A172 (cell line): ENCODE data around the gene RPA3. TPM values are rescaled to one million over a fixed set of nuclear protein-coding genes. Genes with fewer than 3 reads are reported as not detected.

Experiments
- DNase-seq: peaks from one replicate; pipeline ENCODE4 v3.0.0-alpha.2; 2015; ENCODE audit warnings: low spot score
- total RNA-seq: library from RNA; depleted of rRNA; stranded (reverse); fragments of >200 nt; shearing (Covaris generic); gene quantifications from 2 replicates; pipeline ENCODE4 v1.2.3, GENCODE V29; 2014; rRNA removed

Gene RPA3
- total RNA-seq, result 89.1 and 98.9 TPM in 2 replicates

GRCh38 chr7:7718492-7718891 is at the start of gene RPA3:
RPA3 (minus strand) TSS chr7:7718607; CDS start chr7:7640418, 78,189 bp downstream.
- DNase-seq, result no peak

GRCh38 chr7:7766671-7767070 is 48.3 kb upstream of the RPA3 start:
- no peak for DNase-seq

GRCh38 chr7:7765422-7765821 is 47.0 kb upstream of the RPA3 start:
- DNase-seq, result no peak

GRCh38 chr7:7764520-7765396 is 46.4 kb upstream of the RPA3 start:
- DNase-seq, result no peak

GRCh38 chr7:7761974-7762779 is 43.8 kb upstream of the RPA3 start:
- peak; percentile 54 for DNase-seq

GRCh38 chr7:7761340-7761973 is 43.0 kb upstream of the RPA3 start:
- DNase-seq, result peak; percentile 74

GRCh38 chr7:7757576-7757975 is 39.2 kb upstream of the RPA3 start:
- no peak for DNase-seq

GRCh38 chr7:7756577-7756976 is 38.2 kb upstream of the RPA3 start:
- no peak for DNase-seq

GRCh38 chr7:7751243-7752092 is 33.1 kb upstream of the RPA3 start:
- no peak for DNase-seq

GRCh38 chr7:7750571-7751242 is 32.3 kb upstream of the RPA3 start:
- no peak for DNase-seq

GRCh38 chr7:7746458-7746857 is 28.1 kb upstream of the RPA3 start:
- DNase-seq, result no peak

GRCh38 chr7:7745966-7746365 is 27.6 kb upstream of the RPA3 start:
- no peak for DNase-seq

- no peak for DNase-seq
Measured at GRCh38 chr7:7745258-7745657, 26.9 kb upstream of the RPA3 start.

- no peak for DNase-seq
Measured at GRCh38 chr7:7742223-7742622, 23.8 kb upstream of the RPA3 start.

- no peak for DNase-seq
Measured at GRCh38 chr7:7740037-7740355, 21.6 kb upstream of the RPA3 start.

- DNase-seq, result no peak
Measured at GRCh38 chr7:7739204-7740036, 21.0 kb upstream of the RPA3 start.

- DNase-seq, result no peak
Measured at GRCh38 chr7:7738622-7739021, 20.2 kb upstream of the RPA3 start.

- DNase-seq, result no peak
Measured at GRCh38 chr7:7738177-7738576, 19.8 kb upstream of the RPA3 start.

GRCh38 chr7:7737674-7738073 is 19.3 kb upstream of the RPA3 start:
- no peak for DNase-seq

- no peak for DNase-seq
Measured at GRCh38 chr7:7736671-7737070, 18.3 kb upstream of the RPA3 start.
